Keratinocyte (primary cell): ENCODE results near the gene FIGN. TPM values are rescaled to one million over a fixed set of nuclear protein-coding genes. Genes with fewer than 3 reads are reported as not detected.

Source experiments
- DNase-seq: peaks from one replicate; pipeline ENCODE4 v3.0.0-alpha.2; 2011; ENCODE audit warnings: low read depth, missing footprints, low spot score
- FAIRE-seq: peaks from 2 replicates; lab custom pipeline; 2011; peaks lifted over from hg19 to GRCh38; lab: Jason Lieb, UNC
- H2AFZ ChIP-seq: 2 replicates; pipeline ENCODE4 v1.6.0; 2012; ENCODE audit warnings: low read length, control low read depth, inconsistent platforms; ENCODE audit not compliant: control insufficient read depth
- H3K27ac ChIP-seq: 2 replicates; pipeline ENCODE4 v1.5.1; 2011; ENCODE audit warnings: low read length; ENCODE audit not compliant: control insufficient read depth, insufficient read depth
- H3K27me3 ChIP-seq: 3 replicates; pipeline ENCODE4 v1.6.0; 2011; ENCODE audit warnings: low read length; ENCODE audit not compliant: control insufficient read depth, insufficient read depth; ENCODE audit errors: extremely low read depth
- H3K36me3 ChIP-seq, 2 experiments: 2 replicates in 1 of 2; 3 replicates in 1 of 2; pipeline ENCODE4 v1.5.1; 2011; ENCODE audit warnings: low read length in 2 of 2, mild to moderate bottlenecking in 1 of 2; ENCODE audit not compliant: control insufficient read depth in 2 of 2, insufficient read depth in 2 of 2; ENCODE audit errors: extremely low read depth in 1 of 2
- H3K4me1 ChIP-seq: 3 replicates; pipeline ENCODE4 v1.5.1; 2011; ENCODE audit warnings: low read length; ENCODE audit not compliant: control insufficient read depth, insufficient read depth; ENCODE audit errors: extremely low read depth
- H3K4me2 ChIP-seq: 3 replicates; pipeline ENCODE4 v1.6.0; 2011; ENCODE audit warnings: low read depth, low read length; ENCODE audit not compliant: control insufficient read depth, insufficient read depth; ENCODE audit errors: extremely low read depth
- H3K4me3 ChIP-seq, 3 experiments: fragments of 200-600 bp in 1 of 3; sonication (generic) in 1 of 3; 2 replicates in 2 of 3; 3 replicates in 1 of 3; pipeline ENCODE4 v1.5.1; 2011 to 2016; ENCODE audit warnings: low read length in 3 of 3, mild to moderate bottlenecking in 3 of 3, control low read depth in 2 of 3, inconsistent platforms in 1 of 3, low read depth in 1 of 3, mixed read lengths in 1 of 3, mixed run types in 1 of 3, moderate library complexity in 1 of 3; ENCODE audit not compliant: control insufficient read depth in 2 of 3, insufficient read depth in 2 of 3; ENCODE audit errors: extremely low read depth in 1 of 3
- H3K79me2 ChIP-seq: 2 replicates; pipeline ENCODE4 v1.6.0; 2012; ENCODE audit warnings: low read length; ENCODE audit not compliant: control insufficient read depth, insufficient read depth
- H3K9ac ChIP-seq: 3 replicates; pipeline ENCODE4 v1.6.0; 2011; ENCODE audit warnings: low read length; ENCODE audit not compliant: control insufficient read depth, insufficient read depth; ENCODE audit errors: extremely low read depth
- H3K9me1 ChIP-seq: 3 replicates; pipeline ENCODE4 v1.6.0; 2011; ENCODE audit warnings: low read length; ENCODE audit not compliant: control insufficient read depth, insufficient read depth; ENCODE audit errors: extremely low read depth
- H3K9me3 ChIP-seq: 2 replicates; pipeline ENCODE4 v1.5.1; 2012; ENCODE audit warnings: low read depth, low read length; ENCODE audit not compliant: control insufficient read depth
- H4K20me1 ChIP-seq: 3 replicates; pipeline ENCODE4 v1.6.0; 2011; ENCODE audit warnings: low read length; ENCODE audit not compliant: control insufficient read depth, insufficient read depth; ENCODE audit errors: extremely low read depth
- CTCF ChIP-seq, 3 experiments: IDR thresholded peaks in 1 of 3; conservative IDR thresholded peaks in 1 of 3; optimal IDR thresholded peaks in 1 of 3; 2 replicates in 2 of 3; 3 replicates in 1 of 3; pipeline versions ENCODE3 to v1.5.1; 2011; ENCODE audit warnings: low read length in 3 of 3, mild to moderate bottlenecking in 3 of 3, moderate library complexity in 2 of 3, control low read depth in 1 of 3, inconsistent platforms in 1 of 3; ENCODE audit not compliant: insufficient read depth in 2 of 3; ENCODE audit errors: extremely low read depth in 1 of 3
- EZH2 ChIP-seq: IDR thresholded peaks from one replicate; pipeline ENCODE4 v1.6.1; 2012; ENCODE audit warnings: inconsistent platforms, mild to moderate bottlenecking, low read length, moderate library complexity
- dilution Hi-C: fragments of 300-500 bp; cut with MboI; formaldehyde crosslinking; loops from one replicate; pipeline ENCODE4 v1.7.0; 2020; ENCODE audit warnings: low sequenced_read_pairs; ENCODE audit not compliant: extremely low pct_ligation_motif_present
- polyA plus RNA-seq, 5 experiments: library from polyadenylated mRNA; depleted of rRNA in 3 of 5; stranded (reverse) in 3 of 5; stranded (forward) in 1 of 5; unstranded in 1 of 5; fragments of >200 nt; gene quantifications; 1 replicate in 1 of 5; 2 replicates in 3 of 5; 3 replicates in 1 of 5; pipeline versions ENCODE4 v1.2.1 to v1.2.3, GENCODE V29; 2011 to 2012; ENCODE audit warnings: missing spikeins in 2 of 5, low read depth in 1 of 5, low replicate concordance in 1 of 5

Gene FIGN
- polyA plus RNA-seq, 1 donor (not counting 4 experiments of a cell fraction or from before 2014, with no cell fraction given) = 2.9 TPM

GRCh38 chr2:163604941-163605555 is 130.8 kb downstream of the FIGN start:
- Histone ChIP-seq H3K9me1 (no peaks in the 10 kb centered on the region), H3K4me1 (peaks cover 6% of the 10 kb centered on the region), H2AFZ (peak overlapping the region; percentile 10), H3K27ac (no peak overlapping the region), H3K9me3 (no peaks in the 10 kb centered on the region), H3K4me2 (no peak overlapping the region), H4K20me1 (no peaks in the 10 kb centered on the region), H3K36me3 (peaks cover 3 to 4% of the 10 kb centered on the region in 2 experiments), H3K4me3 (no peak overlapping the region), H3K9ac (no peak overlapping the region), H3K27me3 (no peaks in the 10 kb centered on the region), H3K79me2 (no peaks in the 10 kb centered on the region)
- TF ChIP-seq EZH2 = no peak
- no peak for TF ChIP-seq CTCF (optimal IDR thresholded peaks at IDR 0.05 in 1 of 3, IDR thresholded peaks at IDR 0.05 in 1 of 3, conservative IDR thresholded peaks at IDR 0.05 in 1 of 3; ENCODE audit: extremely low read depth in 1 of 3, insufficient read depth in 2 of 3, low read length in 3 of 3)
- DNase-seq (no peak), FAIRE-seq (peak; percentile 32)
- dilution Hi-C loops = no loop called here

GRCh38 chr2:163602196-163602595 is 133.6 kb downstream of the FIGN start:
- peak; percentile 67 for FAIRE-seq
- dilution Hi-C loops = no loop called here
- H3K36me3 ChIP-seq = no peaks in the 10 kb centered on the region

More at GRCh38 chr2:163602196-163602595, 133.6 kb downstream of the FIGN start:
- Histone ChIP-seq H3K27me3 (no peaks in the 10 kb centered on the region), H3K79me2 (no peaks in the 10 kb centered on the region), H3K9me3 (no peaks in the 10 kb centered on the region), H3K4me3 (no peak overlapping the region), H2AFZ (no peak overlapping the region), H3K9ac (no peak overlapping the region), H3K27ac (no peak overlapping the region), H3K4me1 (peaks cover 6% of the 10 kb centered on the region), H3K4me2 (no peak overlapping the region), H3K9me1 (no peaks in the 10 kb centered on the region), H4K20me1 (no peaks in the 10 kb centered on the region)
- TF ChIP-seq CTCF (optimal IDR thresholded peaks at IDR 0.05 in 1 of 3, IDR thresholded peaks at IDR 0.05 in 1 of 3, conservative IDR thresholded peaks at IDR 0.05 in 1 of 3; ENCODE audit: extremely low read depth in 1 of 3, insufficient read depth in 2 of 3, low read length in 3 of 3) (no peak), EZH2 (no peak)
- no peak for DNase-seq
